Dermis microvascular lymphatic vessel endothelial cell (primary cell): ENCODE results near the gene ATP6V1C2. TPM values are rescaled to one million over a fixed set of nuclear protein-coding genes. Genes with fewer than 3 reads are reported as not detected.

ENCODE experiments used
- DNase-seq, 2 donors: peaks; one replicate each; pipeline versions ENCODE4 v3.0.0 to v3.0.0-alpha.2; 2010; ENCODE audit warnings: low read depth in 2 of 2
- total RNA-seq: library from RNA; depleted of rRNA; stranded (reverse); fragments of >200 nt; gene quantifications from 2 replicates; pipeline ENCODE4 v1.2.1, GENCODE V29; 2014

The ATP6V1C2 gene, protein sequence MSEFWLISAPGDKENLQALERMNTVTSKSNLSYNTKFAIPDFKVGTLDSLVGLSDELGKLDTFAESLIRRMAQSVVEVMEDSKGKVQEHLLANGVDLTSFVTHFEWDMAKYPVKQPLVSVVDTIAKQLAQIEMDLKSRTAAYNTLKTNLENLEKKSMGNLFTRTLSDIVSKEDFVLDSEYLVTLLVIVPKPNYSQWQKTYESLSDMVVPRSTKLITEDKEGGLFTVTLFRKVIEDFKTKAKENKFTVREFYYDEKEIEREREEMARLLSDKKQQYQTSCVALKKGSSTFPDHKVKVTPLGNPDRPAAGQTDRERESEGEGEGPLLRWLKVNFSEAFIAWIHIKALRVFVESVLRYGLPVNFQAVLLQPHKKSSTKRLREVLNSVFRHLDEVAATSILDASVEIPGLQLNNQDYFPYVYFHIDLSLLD
- under 0.01 TPM in 2 replicates for total RNA-seq

DNA sequence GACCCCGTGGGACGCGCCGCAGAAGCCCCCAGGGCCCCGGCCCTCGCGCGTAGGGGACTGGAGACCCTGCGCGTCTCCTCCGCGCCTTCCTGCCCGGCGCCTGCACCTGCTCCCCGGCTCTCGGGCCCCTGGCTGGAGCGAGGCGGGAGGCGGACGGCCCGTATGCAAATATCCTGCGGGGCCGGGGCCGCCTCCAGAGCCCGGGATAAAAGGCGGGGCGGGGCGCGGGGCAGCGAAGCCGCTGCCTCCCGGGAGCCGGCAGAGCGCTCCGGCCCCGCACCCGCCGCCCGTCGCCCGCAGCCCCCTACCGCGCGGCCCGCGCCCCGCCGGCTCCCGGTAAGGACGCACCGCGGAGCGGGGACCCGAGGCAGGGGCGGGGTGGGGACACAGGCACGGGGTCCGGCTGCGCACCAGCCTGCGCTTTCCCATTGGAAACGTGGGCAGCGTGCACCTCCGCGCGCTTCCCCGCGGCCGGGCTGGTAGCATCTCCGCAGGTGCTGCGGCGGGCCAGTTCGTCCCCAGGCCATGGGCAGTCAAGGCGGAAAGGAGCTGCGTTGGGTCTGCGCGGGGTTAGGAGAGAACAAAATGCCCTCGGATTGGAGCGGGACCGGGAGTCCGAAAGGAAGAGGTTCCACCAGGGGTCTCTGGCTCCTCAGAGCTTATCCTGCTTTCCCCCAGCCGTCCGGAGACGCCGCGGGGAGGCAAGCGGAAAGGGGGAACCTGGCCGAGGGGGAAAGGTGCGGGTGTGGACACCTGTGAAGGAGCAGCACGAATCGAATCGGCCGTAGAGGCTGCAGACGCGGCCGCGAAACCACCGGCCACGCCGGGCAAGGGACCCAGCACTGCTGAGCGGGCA is at the start of gene ATP6V1C2:
TSS of gene ATP6V1C2 (plus strand) at position 235 of the 856 bp plus-strand sequence. CDS start 1,220 bp downstream, outside the sequence.
- DNase-seq: peak in 1 of 2 donors; percentile 36

DNA sequence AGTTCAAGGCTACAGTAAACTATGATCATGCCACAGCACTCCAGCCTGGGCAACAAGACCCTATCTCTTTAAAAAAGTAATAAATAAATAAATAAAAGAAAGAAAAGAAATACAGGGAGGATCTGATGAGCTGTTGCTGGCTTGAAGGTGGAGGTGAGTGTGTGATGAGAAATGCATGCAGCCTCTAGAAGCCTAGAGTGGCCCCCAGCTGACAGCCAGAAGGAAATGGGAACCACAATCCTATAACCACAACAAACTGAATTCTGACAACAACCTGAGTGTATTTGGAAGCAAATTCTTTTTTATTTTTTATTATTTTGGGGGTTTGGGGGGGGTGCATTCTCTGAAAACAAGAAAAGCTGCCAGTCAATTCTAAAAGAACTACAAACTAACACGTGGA is 46.3 kb upstream of the ATP6V1C2 start:
- no peak for DNase-seq

DNA sequence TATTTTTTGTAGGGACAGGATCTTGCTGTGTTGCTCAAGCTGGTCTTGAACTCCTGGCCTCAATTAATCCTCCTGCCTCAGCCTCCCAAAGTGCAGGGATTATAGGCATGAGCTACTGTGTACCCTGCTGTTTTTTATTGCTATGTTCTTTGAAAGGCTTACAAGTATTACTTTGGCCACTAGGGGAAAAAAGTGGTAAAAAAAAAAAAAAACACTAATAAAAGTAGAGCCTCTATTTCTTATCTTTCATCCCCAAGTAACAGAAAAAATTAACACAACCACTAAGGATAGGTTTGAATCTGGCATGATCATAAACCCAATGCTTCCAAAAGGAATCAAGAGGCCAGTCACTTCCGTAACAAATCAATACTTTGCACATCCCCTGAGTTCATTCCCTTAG is 43.2 kb upstream of the ATP6V1C2 start:
- DNase-seq: no peak

DNA sequence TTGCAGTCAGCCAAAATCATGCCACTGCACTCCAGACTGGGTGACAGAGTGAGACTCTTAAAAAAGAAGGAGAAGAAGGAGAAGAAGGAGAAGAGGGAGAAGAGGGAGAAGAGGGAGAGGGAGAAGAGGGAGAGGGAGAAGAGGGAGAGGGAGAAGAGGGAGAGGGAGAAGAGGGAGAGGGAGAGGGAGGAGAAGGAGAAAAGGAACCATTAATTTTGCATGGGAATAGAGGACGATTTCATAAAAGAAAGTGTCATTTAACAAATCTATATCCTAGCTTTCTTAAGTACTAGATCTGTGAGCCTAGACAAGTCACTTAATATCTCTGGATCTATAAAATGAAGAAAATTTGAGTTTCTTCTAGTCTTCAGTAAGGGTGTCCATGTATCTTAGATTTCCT is 41.2 kb upstream of the ATP6V1C2 start:
- no peak for DNase-seq

DNA sequence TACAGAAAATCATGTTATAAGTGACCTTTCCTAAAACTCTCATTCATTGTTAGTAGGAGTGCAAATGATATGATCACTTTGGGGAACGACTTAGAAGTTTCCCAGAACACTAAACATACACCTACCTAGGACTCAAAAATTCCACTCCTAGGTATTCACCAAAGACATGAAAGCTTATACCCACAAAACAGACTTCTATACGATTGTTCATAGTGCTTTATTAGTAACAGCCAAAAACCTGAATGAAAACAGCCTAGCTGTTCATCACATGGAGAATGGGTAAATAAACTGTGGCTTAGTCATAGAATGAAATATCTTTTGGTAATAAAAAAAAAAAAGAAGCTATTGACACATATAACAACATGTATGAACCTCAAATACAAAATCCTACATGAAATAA is 40.5 kb upstream of the ATP6V1C2 start:
- no peak for DNase-seq

DNA sequence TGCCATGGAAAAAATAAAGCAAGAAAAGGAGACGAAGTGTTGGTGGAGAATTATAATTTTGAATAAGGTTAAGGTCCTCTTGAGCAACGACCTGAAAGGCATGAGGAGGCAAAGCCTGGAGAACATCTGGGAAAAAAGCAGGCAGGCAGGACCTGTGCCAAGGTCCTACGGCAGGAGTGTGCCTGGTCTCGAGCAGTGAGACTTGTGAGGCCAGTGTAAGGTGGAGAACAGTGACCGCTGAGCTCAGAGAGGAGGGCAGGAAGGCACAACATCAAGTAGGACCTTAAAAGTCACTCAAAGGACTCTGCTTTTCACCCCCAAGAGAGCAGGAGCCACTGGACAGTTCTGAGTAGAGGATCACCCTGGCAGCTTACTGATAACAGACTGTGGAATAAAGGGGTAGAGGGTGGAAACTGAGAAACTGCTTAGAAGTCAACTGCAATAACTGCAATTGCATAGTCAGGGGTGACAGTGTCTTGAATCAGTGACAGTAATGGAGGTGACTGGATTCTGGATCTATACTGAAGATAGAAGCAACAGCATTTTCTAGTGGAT is 35.2 kb upstream of the ATP6V1C2 start:
- DNase-seq: no peak

DNA sequence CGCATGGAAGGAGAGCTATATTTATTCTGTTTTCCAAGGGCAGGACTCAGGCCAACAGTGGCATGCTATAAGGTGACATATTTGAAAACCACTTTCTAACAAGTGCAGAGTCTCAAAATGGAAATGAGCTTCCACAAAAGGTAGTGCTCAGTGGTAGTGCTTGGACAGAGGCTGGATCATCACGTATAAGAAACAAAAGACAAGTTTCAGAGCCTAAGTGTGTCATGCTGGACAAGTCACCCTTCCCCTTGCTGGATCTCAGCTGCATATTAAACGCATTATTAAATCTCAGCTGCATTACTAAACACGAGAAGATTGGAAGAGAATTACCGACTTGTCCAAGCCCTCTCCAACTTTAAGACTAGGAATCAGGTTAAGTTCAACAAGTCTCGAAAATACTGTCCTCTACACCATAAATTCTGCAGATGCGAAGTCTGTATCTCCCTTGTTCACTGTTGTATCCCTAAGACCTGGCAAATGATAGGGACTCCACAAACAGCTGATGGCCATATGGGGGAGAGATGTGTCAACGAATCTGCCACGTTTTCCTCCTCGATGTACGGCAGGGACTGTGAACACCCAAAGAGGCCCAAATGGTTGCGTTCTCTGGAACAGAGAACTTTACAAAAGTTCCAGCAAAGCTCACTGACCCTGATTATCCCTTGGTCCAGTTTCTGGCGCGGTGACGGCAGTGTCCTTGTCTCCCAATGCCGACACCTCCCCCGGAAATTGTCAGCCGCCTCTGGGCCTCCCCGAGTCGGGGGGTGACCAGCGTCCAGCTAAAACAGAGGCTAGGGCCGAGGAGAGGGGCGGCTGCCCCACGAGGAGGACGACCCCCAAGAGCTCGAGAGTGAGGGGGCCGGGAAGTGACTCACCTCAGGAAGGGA is 32.3 kb upstream of the ATP6V1C2 start:
- DNase-seq: no peak

DNA sequence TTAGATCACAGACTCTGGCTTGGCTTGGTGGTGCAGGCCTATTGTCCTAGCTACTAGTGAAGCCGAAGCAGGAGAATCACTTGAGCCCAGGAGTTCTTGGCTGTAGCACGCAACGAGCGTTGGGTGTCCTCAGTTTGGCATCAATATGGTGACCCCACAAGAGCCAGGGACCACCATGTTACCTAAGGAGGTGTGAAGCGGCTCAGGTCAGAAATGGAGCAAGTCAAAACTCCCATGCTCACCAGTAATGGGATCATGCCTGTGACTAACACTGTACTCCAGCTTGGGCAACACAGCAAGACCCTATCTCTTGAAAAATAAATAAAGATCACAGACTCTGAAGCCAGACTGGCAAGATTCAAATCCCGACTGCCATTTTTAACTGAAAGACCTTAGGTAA is 29.9 kb upstream of the ATP6V1C2 start:
- DNase-seq: no peak

DNA sequence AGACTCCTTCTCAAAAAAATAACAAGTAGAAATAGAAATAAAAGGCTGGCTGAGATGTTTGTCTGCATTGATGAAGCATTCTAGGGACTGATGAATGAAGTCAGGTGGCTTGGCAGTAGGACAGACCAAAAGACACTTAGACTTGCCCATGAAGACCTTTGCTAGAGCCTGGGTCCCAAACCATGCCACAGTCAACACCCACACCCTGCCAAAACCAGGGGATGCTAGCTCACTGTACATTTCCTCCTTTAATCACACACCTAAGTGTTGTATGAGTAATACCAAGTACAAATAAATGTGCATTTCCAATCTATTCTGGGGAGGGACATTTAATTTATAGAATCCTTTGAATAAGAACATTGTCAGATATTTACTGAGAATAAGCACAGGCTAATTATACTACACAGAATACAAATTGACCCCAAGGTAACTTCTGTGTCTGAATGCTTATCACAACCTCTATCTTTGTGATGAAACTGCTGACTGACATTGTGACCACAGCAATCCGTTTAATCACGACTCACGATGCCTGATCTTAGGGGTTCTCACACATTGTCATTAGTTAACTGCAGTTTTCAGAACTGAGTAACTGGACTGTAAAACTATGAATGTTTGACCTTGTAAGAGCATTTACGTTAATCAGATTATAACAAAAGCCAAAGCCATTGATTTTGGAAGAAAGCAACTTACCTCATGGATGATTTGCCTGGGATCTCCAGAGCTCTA is 21.2 kb upstream of the ATP6V1C2 start:
- no peak for DNase-seq

DNA sequence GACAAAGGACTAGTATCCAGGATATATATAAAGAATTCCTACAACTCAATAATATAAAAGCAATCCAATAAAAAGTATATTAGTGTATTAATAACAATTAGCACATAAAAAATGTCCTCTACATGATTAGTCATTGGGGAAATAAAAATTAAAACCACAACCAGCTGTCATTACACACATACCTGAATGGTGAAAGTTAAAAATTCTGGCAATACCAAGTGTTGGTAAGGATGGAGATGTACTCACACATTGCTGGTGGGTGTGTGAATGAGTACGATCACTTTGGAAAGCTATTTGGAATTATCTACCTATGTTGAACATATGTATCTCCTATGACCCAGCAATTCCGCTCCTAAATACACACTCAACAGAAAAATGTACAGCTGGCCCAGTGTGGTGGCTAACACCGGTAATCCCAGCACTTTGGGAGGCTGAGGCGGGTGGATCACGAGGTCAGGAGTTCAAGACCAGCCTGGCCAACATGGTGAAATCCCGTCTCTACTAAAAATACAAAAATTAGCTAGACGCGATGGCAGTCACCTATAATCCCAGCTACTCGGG is 17.3 kb upstream of the ATP6V1C2 start:
- DNase-seq: no peak

DNA sequence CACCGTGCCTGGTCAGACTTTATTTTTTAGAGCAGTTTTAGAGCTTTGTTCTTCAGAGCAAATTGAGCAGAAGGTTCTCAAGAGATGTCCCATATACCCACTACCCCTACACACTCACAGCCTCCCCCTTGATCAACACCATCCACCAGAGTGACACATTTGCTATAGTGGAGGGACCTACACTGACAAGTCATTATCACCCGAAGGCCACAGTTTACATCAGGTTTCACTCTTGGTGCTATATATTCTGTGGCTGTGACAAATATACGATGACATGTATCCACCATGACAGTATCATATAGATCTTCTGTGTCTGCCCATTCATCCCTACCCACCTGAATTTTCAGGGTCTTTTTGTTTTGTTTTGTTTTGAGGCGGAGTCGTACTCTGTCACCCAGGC is 15.4 kb upstream of the ATP6V1C2 start:
- DNase-seq: no peak

DNA sequence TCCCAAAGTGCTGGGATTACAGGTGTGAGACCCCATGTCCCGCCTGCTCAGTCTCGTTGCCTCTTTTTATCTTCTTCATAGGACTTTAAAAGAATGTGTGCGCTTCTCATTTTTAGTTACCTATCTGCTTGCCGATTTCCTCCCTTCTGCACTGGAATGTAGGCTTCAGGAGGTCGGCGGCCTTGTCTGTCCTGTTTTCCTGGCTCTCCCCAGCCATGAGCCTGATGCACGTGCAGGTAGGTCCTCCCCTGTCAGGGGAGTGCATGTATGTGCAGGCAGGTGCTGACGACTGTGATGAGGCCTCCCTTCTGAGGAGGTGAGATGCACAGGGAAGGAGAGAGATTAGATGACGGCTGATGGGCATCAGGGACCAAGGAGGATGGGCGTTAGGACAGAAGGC is 13.6 kb upstream of the ATP6V1C2 start:
- DNase-seq: no peak

DNA sequence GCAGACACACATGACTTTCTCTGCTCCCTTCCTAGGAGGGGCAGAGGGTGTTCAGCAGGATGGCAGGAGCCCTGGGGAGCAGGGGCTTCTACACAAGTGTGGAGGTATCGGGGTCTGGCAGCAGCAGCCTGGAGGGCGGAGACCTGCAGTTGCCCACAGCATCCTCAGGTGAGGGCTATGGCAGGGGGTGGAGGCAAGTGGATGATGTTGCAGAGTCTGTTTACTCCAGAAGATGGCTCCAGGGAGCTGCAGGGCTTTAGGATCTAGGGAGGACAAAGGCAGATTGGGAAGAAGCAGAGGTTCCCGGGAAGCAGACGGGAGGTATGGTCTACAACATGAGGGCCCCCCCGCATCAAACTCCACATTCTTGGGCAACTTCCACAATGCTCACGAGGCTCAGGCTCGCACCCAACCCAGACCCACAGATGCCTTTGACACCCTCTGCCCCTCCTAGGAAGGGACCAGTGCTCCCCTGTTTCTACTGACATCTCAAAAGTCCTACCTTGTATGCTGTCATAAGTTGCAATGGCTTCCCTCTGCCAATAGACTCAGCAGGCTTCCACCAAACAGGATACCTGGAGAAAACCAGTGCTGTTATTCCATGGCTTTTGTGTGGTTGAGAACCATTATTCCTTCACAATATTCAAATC is 12.0 kb upstream of the ATP6V1C2 start:
- peak in 1 of 2 donors; percentile 43 for DNase-seq

DNA sequence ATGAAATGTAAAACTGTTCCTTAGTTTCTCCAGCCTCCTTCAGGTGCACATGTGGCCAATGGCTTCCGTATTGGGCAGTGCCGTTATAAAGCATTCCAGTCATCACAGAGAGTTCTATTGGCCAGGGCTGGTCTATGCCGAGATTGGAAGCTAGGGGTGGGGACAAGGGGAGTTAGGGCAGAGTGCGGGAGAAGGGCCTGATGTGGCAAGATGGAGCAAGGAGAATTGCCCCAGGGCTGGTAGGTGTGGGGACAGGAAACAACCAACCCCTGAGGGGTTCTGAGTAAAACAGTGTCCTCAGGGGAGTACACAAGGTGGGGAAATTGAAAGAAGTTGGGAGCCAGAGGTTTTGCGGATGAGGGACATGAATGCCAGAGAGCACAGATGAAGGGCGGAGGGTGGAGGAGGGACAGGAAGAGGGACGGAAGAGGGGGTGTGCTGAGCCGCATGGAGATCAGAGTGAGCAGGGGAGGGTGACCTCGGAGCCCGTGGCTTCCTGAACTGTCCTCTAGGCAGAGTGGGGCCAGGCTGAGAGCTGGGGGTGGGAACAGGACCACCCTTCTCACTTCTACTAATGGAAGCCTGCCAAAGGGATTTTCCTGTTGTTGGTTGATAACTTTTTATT is 9.1 kb upstream of the ATP6V1C2 start:
- DNase-seq: no peak

DNA sequence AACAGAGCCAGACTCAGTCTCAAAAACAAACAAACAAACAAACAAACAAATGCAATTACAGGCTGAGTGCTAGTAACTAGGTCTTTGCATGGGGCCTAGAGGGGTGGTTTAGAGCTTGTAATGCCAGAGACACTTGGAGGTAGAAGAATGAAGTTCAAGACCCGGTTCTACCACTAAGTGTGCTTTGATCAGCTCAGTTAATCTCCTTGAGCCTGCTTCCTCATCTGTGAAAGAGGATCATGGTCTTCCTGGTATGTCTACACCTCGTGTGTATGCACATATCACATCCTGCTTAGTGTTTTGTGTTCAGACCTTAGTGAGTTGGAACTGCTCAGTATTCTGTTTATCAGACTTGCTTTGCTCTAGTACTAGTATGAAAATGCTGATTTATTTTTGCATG is 4.8 kb upstream of the ATP6V1C2 start:
- DNase-seq: peak in 1 of 2 donors; percentile 5

DNA sequence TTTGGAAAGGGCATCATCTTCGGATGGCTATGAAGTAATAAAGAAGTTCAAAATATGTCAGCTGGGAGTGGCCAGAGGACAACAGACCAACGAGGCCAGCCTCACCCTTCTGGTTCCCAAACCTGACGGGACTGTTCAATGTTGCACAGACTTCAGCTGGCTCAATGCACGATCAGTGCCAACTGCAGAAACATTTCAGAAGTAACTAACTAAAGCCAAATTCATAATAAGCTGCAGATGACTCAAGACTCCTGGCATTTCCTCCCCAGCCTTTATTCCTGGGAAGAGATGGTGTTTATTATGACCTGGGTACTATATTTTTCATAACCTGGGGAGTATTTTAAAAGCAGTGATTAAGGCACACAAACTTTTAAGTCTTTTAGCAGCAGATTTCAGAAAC is 3.8 kb upstream of the ATP6V1C2 start:
- DNase-seq: peak in 1 of 2 donors; percentile 76

DNA sequence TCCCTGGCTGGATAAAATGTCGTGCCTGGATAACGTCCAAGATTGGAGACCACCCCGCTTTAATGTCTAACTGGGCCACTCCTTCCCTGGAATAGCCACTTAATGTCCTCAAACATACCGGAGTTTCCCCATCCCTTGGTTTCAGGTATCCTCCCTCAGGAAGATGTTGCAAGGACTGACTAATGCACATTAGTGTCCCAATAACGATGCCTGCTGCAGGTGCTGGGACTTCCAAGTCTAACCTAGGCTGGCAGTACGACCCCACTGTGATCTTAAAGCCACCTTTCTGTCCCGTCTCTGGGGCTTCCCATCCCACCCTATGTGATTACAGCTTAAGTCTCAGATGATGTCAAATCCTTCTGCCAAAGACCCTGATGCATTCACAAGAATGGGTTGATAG is 1.1 kb upstream of the ATP6V1C2 start:
- no peak for DNase-seq

DNA sequence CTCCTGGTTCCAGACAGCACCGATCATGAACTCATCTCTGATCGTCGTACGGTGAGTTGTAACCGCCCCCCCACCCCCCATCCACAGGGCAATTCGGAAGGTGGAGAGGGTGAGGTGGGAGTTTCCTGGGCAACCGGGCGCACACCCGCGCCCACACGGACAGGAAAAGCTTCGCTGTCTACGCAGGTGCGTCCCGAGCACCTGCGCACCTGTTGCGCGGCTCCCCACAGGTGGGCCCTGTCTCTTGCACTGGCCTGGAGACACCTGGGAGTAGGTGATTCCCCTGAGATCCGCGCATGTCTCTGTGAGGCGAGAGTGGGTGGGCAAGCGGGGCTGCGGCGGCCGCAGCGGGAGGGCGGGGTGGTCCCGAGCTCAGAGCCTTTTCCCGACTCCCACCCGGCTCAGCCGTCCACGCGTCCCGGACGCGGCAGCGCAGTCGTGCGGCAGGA is 459 bp upstream of the ATP6V1C2 start:
- no peak for DNase-seq

DNA sequence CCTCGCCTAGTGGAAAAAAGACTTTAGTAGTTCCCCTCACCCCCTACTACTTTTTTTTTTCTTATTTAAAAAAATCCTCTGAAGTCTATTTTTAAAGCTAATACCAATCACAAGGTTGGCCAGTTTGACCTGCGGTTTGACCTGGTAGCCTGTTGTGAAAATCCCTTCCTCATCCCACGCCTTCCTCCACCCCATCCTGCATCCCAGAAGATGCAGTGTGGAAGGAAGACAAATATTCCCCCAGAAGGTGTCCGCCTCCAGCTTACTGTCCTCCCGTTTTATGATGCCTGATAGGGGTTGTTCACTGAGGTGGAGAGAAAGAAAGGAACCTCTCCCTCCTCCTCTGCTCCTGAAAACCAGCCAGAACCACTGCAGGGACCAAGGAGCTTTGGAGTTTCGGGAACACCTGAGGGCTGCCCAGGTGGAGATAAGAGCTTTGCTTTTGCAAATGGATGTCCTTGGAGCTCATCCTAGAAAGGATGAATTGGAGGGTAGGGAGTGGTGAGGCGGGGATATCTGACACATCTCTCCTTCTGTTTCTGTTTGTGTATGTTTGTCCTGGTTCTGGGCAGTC is 909 bp downstream of the ATP6V1C2 start:
- no peak for DNase-seq
